NCI-H774 (cell line): Measurements from ENCODE around the gene NFYB.

Source experiments
- DNase-seq: peaks from one replicate; lab custom pipeline; 2025; lab: John Stamatoyannopoulos, UW

Gene NFYB

DNA sequence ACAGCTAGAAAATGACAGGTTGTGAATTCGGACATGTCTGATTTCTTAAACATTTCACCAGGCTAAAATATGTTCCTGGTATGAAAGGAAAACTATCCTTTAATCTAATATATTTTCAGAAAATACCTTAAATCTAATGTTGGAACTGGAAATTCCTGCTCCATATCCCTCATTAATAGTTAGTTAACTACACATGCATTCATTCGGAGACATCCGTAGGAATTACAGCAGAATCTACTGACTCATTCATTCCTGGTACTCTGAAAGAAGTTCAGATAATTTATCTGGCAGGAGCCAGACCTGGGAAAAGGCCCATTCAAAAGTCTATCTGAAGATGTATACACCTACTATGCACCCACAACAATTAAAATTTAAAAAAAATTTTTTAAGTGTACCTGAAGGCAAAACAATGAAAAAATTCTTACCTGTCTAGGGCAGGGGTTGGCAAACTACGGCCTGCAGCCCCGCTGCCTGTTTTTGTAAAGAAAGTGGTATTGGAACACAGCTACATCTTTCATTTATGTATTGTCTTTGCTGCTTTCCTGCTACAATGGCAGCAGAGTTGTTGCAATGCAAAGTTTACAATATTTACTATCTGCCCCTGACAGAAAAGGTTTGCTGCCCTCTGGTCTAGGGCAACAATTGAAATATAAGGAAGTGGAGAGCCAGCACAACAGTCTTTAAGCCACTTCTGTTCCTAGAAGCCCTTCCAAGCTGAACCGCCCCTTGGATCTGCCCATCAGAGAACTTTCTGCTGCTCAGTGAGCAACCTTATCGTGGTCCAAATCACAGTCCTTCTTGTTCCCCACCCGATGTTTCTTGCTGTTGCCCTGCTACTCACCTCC lies 17.9 kb upstream of the NFYB start:
- no peak for DNase-seq

DNA sequence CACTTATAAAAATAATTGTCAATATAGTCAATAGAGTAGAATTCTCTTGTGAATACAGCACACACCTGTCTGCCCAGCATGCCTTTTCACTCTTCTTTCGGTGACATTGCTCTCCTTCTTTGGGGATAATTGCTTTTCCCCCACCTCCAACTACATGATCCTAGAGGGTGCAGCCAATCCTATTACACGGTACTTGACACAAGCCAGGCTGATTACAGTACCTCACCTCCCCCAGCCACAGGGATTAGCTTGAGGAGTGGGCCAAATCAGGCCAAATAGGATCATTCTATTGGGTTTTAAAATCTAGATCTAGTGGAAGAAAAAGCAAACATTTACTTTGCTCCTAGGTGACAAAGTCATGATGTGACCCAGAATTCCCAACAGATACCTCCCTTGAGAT lies 16.8 kb upstream of the NFYB start:
- peak; percentile 82 for DNase-seq

DNA sequence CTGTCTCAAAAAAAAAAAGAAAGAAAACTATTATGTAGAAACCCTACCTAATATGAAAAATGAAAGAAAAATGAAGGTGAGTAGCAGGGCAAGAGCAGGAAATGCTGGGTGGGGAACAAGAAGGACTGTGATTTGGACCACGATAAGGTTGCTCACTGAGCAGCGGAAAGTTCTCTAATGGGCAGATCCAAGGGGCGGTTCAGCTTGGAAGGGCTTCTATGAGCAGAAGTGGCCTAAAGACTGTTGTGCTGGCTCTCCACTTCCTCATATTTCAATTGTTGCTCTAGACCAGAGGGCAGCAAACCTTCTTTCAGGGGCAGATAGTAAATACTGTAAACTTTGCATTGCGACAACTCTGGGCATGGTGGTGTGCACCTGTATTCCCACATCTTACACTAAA lies 16.3 kb upstream of the NFYB start:
- no peak for DNase-seq

GRCh38 chr12:104152685-104153241 lies 14.8 kb upstream of the NFYB start:
- DNase-seq: no peak

- no peak for DNase-seq
These were observed 12.4 kb upstream of the NFYB start for GRCh38 chr12:104150416-104150815.

DNA sequence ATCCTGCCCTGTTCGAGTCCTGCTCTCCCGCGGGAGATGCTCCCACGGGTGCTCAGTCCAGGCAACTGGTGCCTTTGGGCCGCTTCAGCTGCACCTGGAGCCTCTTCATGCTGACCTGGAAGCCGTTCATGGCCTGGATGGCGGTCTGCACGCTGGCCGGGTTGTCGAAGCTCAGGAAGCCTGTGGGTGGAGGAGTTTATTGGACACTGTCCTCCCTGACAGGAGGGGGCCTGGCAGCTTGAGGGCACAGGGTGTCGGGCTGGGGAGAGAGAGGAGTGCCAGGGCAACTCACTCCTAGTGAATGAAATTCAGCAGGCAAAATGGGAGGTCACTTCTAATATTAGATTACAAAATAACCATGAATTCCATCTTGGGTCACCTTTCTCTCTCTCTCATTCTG lies 9.3 kb upstream of the NFYB start:
- no peak for DNase-seq

GRCh38 chr12:104143918-104144317 lies 5.9 kb upstream of the NFYB start:
- DNase-seq: no peak

DNA sequence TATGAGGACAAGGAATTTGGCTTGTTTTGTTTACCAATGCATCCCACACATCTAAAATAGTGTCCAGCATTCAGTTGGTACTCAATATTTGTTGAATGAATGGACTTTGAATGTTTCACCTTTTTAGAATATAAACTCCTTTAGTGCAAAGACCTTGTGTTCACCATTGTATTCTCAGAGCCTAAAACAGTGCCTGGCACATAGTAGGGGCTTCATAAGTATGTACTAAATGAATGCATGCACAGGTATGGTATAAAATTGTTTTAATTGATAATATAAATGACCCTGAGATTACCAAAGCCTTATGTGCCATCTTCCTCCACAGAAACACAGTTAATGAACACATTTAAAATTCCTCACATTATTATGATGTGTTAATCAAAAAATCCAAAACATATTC lies 5.0 kb upstream of the NFYB start:
- no peak for DNase-seq

DNA sequence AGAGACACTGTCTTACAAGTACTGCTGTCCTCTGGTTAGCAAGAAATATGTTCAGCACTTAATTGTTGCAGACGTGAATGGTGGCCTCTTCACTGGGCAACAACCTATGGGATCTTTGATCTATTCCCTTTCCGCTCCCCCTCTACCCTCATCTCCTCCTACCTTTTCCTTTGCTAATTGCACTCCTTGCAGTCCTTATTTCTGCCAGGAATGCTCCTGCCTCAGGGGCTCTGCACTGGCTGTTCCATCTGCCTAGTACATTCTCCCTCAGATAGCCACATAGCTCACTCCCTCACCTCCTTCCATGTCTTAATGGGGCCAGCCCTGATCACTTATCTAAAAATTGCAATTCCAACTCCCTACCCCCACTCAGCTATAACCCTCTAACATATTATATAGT lies 4.5 kb upstream of the NFYB start:
- DNase-seq: no peak

GRCh38 chr12:104138797-104139152 lies 765 bp upstream of the NFYB start:
- DNase-seq: no peak

GRCh38 chr12:104137001-104137901 lies 759 bp downstream of the NFYB start:
- DNase-seq: peak; percentile 21

DNA sequence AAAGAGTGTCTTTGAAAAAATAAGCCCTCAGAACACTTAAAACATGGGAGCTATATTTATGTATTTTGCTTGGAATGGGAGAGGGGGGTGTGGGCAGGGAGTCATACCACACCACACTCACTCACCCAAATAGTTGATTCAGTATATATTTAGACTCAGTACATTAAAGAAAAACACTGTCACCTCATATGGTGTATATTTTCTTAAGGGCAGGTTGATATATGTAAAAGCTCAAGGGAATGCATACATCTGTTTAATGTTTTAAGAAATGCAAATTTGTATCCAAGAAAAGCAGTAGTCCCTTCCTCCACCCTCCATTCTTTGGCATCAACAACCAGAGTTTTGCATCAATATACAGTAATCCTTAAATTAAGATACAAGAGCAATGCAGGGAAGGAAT lies 1.4 kb downstream of the NFYB start:
- no peak for DNase-seq

DNA sequence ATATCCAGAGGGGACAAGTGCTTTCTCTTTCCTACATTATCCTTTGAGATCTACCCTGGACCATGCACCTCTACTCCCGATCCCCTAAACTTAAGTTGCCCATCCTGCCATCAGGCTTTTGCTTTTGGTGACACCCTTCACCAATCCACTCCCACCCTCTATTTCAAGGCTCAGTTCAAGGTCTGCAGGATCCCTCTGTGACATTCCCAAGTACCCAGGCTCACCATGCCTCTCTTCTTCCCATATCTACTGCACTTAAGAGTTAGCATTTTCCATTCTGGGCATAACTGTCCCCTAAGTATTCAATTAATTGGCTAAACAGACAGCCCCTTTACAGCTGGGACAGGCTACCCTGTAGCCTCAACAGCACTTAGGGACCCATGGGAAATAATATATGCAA lies 3.1 kb downstream of the NFYB start:
- DNase-seq: no peak

GRCh38 chr12:104133866-104134265 lies 4.1 kb downstream of the NFYB start:
- no peak for DNase-seq

- no peak for DNase-seq
These were observed 4.7 kb downstream of the NFYB start for GRCh38 chr12:104133321-104133720.

DNA sequence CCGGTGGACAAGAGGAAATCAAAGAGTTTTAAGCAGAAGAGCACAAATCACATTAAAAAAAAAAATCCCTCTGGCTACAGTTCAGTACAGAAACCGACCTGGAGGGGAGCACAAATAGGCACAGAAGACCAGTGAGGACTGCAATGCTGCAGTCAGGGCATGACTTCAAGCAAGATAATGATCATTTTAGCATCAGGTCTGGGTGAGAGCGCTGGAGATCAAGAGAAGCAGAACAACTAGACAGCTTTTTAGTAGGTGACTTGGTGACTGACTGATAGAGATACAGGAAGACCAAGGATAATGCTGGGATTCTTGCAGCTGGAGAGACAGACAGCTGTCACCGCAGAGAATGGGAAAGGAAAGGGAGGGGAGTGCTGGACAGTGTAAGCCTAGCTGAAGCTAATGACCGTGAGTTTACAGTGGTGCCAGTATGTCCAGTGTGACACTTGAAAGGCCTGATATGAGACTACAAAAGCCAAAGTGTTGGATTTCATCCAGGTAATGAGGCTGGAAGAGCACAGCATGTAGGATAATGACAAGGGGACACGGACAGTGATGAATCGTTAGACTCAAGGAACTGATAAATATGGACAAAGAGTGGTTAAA lies 5.6 kb downstream of the NFYB start:
- peak; percentile 74 for DNase-seq

DNA sequence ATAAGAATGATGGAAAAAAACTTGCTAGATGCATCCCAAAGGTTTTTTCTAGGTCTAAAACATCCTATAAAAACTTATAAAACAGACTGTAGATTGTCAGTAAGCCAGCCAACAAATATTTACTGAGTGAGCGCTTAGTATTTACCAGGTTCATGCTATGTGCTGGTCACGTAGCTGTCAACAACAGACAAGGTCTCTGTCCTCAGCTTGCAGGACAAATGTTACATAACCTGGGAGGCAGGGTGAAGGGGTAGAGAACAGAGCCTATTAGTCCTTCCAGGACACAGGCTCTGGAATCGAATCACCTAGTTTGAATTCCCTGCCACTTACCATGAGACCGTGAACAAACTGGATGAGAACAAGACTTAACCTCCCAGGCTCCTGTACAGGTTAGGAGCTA lies 6.4 kb downstream of the NFYB start:
- peak; percentile 60 for DNase-seq

DNA sequence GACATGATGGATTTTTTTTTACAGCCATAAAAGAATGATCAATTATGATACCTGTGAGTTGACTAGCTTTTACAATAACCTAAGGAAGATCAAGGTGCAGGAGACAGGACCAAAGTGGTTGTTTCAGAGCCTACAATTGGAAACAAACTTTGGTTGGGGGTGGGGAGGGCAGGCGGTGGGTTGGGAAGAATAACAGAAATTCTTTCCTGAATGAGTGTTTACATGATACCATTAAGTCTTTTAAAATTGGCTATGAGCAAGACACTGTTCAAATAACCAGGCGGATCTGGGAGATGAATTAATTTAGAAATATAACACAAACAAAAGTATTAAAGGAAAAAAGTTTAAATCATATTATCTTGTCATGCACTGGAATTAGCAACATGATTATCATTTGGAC lies 7.2 kb downstream of the NFYB start:
- no peak for DNase-seq

- no peak for DNase-seq
These were observed 11.5 kb downstream of the NFYB start for GRCh38 chr12:104126548-104126947.

GRCh38 chr12:104122298-104122697 lies 15.7 kb downstream of the NFYB start:
- DNase-seq: no peak

DNA sequence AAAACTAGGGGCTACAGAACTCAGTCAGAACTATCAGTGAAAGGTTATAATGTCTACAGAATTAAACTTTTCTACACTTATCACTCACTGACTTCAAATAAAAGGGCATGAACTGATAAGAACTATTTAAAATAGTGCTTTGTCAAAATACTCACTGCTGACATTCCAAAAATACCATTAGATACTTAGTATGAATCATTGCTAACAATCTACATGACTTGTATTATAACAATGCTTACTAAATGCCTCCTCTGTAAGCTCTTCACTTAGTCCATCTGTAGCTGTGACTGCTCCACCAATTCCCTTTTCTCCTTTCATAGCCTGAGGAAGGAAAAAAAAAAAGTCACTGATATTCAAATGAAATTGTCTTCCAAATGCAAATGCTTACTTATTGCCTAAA lies 17.0 kb downstream of the NFYB start:
- DNase-seq: no peak

DNA sequence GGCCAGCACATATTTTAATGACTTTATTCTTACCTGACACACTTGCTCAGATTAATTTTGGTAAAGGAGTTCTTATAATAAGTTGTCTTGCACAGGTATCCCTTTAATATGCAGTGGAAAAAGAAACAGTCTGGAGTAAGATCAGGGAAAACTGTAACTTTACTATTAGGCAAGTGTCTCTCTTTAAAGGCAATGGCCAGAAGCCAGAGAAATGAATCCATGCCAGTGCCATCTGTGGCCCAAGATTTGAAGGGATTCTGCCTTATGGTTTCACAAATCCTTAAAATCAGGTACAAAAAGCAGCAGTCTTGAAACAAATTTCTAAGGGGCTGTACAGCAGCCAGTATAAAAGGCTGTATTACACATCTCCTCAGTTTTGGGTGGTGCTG lies 22.4 kb downstream of the NFYB start:
- DNase-seq: no peak
